Coronary artery (tissue), 2 donors: Measurements from ENCODE around the gene GBGT1.
A peak's percentile ranks its signal among the peaks of the same experiment; 100 is the strongest.

Experiments used
- DNase-seq: peaks from one replicate; pipeline ENCODE4 v3.0.0-alpha.2; 2017; ENCODE audit warnings: low spot score
- H3K27ac ChIP-seq, 2 donors: fragments of 200-600 bp; sonication (generic); one replicate each; pipeline ENCODE4 v1.5.1; 2016 to 2019
- H3K4me3 ChIP-seq: fragments of 200-600 bp; sonication (generic); 2 replicates; pipeline ENCODE4 v1.5.1; 2016; ENCODE audit warnings: mild to moderate bottlenecking, moderate library complexity
- CTCF ChIP-seq: fragments of 200-600 bp; sonication (generic); IDR thresholded peaks from one replicate; pipeline ENCODE4 v1.5.1; 2019; ENCODE audit warnings: antibody characterized with exemption

Gene GBGT1

GRCh38 chr9:133135146-133135745, 28.5 kb downstream of the GBGT1 start:
- H3K4me3 ChIP-seq: no peak overlapping the region
- DNase-seq: no peak
- TF ChIP-seq CTCF: no peak

GRCh38 chr9:133134388-133135145, 29.1 kb downstream of the GBGT1 start:
- peak overlapping the region; percentile 58 to 93 for H3K27ac ChIP-seq
- TF ChIP-seq CTCF: no peak
- H3K4me3 ChIP-seq: peak overlapping the region; percentile 34
- no peak for DNase-seq

More at GRCh38 chr9:133135146-133135745, 28.5 kb downstream of the GBGT1 start:
- H3K27ac ChIP-seq: peak overlapping the region; percentile 33 to 93

GRCh38 chr9:133133681-133134387, 29.9 kb downstream of the GBGT1 start:
- Histone ChIP-seq H3K27ac (peak overlapping the region; percentile 58 to 93), H3K4me3 (peak overlapping the region; percentile 34)
- no peak for TF ChIP-seq CTCF
- DNase-seq: peak; percentile 92

GRCh38 chr9:133132174-133132573, 31.5 kb downstream of the GBGT1 start:
- no peak for DNase-seq
- Histone ChIP-seq H3K4me3 (no peak overlapping the region), H3K27ac (peak overlapping the region in 1 of 2 donors; percentile 53)
- no peak for TF ChIP-seq CTCF

- H3K27ac ChIP-seq: peak overlapping the region in 1 of 2 donors; percentile 53
- DNase-seq: no peak
- no peak overlapping the region for H3K4me3 ChIP-seq
- TF ChIP-seq CTCF: no peak
These were observed 32.2 kb downstream of the GBGT1 start for GRCh38 chr9:133131506-133131905.

- no peak overlapping the region for H3K4me3 ChIP-seq
- DNase-seq: no peak
- peak overlapping the region in 1 of 2 donors; percentile 53 for H3K27ac ChIP-seq
- no peak for TF ChIP-seq CTCF
These were observed 32.9 kb downstream of the GBGT1 start for GRCh38 chr9:133130685-133131244.
